Measurements from ENCODE around the gene MTUS2. TPM values are rescaled to one million over a fixed set of nuclear protein-coding genes. Genes with fewer than 3 reads are reported as not detected.

The MTUS2 gene
- polyA plus RNA-seq, 1 donor from 2014 or later, result 0.06 TPM

- peaks cover 3% of the 10 kb centered on the region for H3K27me3 Mint-ChIP-seq
- no peak overlapping the region for H3K4me3 Mint-ChIP-seq
- no peak overlapping the region for H3K27ac Mint-ChIP-seq
- H3K36me3 Mint-ChIP-seq, result peaks cover 1% of the 10 kb centered on the region
- H3K9me3 Mint-ChIP-seq, result peaks cover 4 to 9% (median 9%) of the 10 kb centered on the region in 3 donors
- no peaks in the 10 kb centered on the region for H3K4me1 Mint-ChIP-seq
Observed at GRCh38 chr13:29140277-29140676, 320.1 kb downstream of the MTUS2 start.

- Mint-ChIP-seq H3K27ac (no peak overlapping the region), H3K4me1 (no peaks in the 10 kb centered on the region), H3K27me3 (peaks cover 3% of the 10 kb centered on the region), H3K9me3 (peaks cover 0 to 2% (median 1%) of the 10 kb centered on the region in 3 donors), H3K36me3 (no peaks in the 10 kb centered on the region), H3K4me3 (no peak overlapping the region)
Observed at GRCh38 chr13:29143847-29144246, 323.7 kb downstream of the MTUS2 start.

- no peak overlapping the region for H3K27ac Mint-ChIP-seq
- peaks cover 3 to 6% (median 6%) of the 10 kb centered on the region in 3 donors for H3K9me3 Mint-ChIP-seq
- H3K4me1 Mint-ChIP-seq, result no peaks in the 10 kb centered on the region
- no peak overlapping the region for H3K4me3 Mint-ChIP-seq
- peaks cover 7% of the 10 kb centered on the region for H3K27me3 Mint-ChIP-seq
- H3K36me3 Mint-ChIP-seq, result no peaks in the 10 kb centered on the region
Observed at GRCh38 chr13:29154390-29154789, 334.3 kb downstream of the MTUS2 start.

GRCh38 chr13:29156136-29156535 lies 336.0 kb downstream of the MTUS2 start:
- peaks cover 0 to 6% (median 6%) of the 10 kb centered on the region in 3 donors for H3K9me3 Mint-ChIP-seq
- no peaks in the 10 kb centered on the region for H3K4me1 Mint-ChIP-seq
- no peaks in the 10 kb centered on the region for H3K36me3 Mint-ChIP-seq
- H3K27me3 Mint-ChIP-seq, result peaks cover 7% of the 10 kb centered on the region
- no peak overlapping the region for H3K4me3 Mint-ChIP-seq
- no peak overlapping the region for H3K27ac Mint-ChIP-seq

- H3K4me3 Mint-ChIP-seq, result no peak overlapping the region
- H3K9me3 Mint-ChIP-seq, result no peaks in the 10 kb centered on the region
- peaks cover 6% of the 10 kb centered on the region for H3K27me3 Mint-ChIP-seq
- H3K27ac Mint-ChIP-seq, result no peak overlapping the region
- no peaks in the 10 kb centered on the region for H3K4me1 Mint-ChIP-seq
- H3K36me3 Mint-ChIP-seq, result no peaks in the 10 kb centered on the region
Observed at GRCh38 chr13:29159871-29160270, 339.7 kb downstream of the MTUS2 start.

- Mint-ChIP-seq H3K27me3 (peaks cover 6% of the 10 kb centered on the region), H3K4me3 (no peak overlapping the region), H3K9me3 (peaks cover 0 to 4% (median 0%) of the 10 kb centered on the region in 3 donors), H3K36me3 (no peaks in the 10 kb centered on the region), H3K4me1 (no peaks in the 10 kb centered on the region), H3K27ac (no peak overlapping the region)
Observed at GRCh38 chr13:29160862-29161261, 340.7 kb downstream of the MTUS2 start.

GRCh38 chr13:29161676-29162075 lies 341.5 kb downstream of the MTUS2 start:
- H3K9me3 Mint-ChIP-seq, result peaks cover 0 to 4% (median 0%) of the 10 kb centered on the region in 3 donors
- H3K36me3 Mint-ChIP-seq, result no peaks in the 10 kb centered on the region
- H3K4me1 Mint-ChIP-seq, result no peaks in the 10 kb centered on the region
- H3K27me3 Mint-ChIP-seq, result peaks cover 4% of the 10 kb centered on the region
- H3K27ac Mint-ChIP-seq, result no peak overlapping the region
- no peak overlapping the region for H3K4me3 Mint-ChIP-seq

GRCh38 chr13:29162638-29163235 lies 342.6 kb downstream of the MTUS2 start:
- peaks cover 4% of the 10 kb centered on the region for H3K27me3 Mint-ChIP-seq
- no peak overlapping the region for H3K4me3 Mint-ChIP-seq
- H3K4me1 Mint-ChIP-seq, result no peaks in the 10 kb centered on the region
- peaks cover 0 to 4% (median 0%) of the 10 kb centered on the region in 3 donors for H3K9me3 Mint-ChIP-seq
- H3K27ac Mint-ChIP-seq, result no peak overlapping the region
- H3K36me3 Mint-ChIP-seq, result no peaks in the 10 kb centered on the region

GRCh38 chr13:29164116-29164515 lies 344.0 kb downstream of the MTUS2 start:
- Mint-ChIP-seq H3K4me1 (no peaks in the 10 kb centered on the region), H3K36me3 (no peaks in the 10 kb centered on the region), H3K27ac (no peak overlapping the region), H3K9me3 (peaks cover 0 to 4% (median 0%) of the 10 kb centered on the region in 3 donors), H3K27me3 (peaks cover 4% of the 10 kb centered on the region), H3K4me3 (no peak overlapping the region)

- H3K9me3 Mint-ChIP-seq, result peaks cover 0 to 4% (median 0%) of the 10 kb centered on the region in 3 donors
- H3K27ac Mint-ChIP-seq, result no peak overlapping the region
- H3K4me3 Mint-ChIP-seq, result no peak overlapping the region
- peaks cover 4% of the 10 kb centered on the region for H3K27me3 Mint-ChIP-seq
- H3K4me1 Mint-ChIP-seq, result no peaks in the 10 kb centered on the region
- no peaks in the 10 kb centered on the region for H3K36me3 Mint-ChIP-seq
Observed at GRCh38 chr13:29165216-29165615, 345.1 kb downstream of the MTUS2 start.

GRCh38 chr13:29165840-29166239 lies 345.7 kb downstream of the MTUS2 start:
- Mint-ChIP-seq H3K27me3 (peaks cover 4% of the 10 kb centered on the region), H3K9me3 (peaks cover 0 to 4% (median 0%) of the 10 kb centered on the region in 3 donors), H3K27ac (no peak overlapping the region), H3K4me1 (no peaks in the 10 kb centered on the region), H3K36me3 (no peaks in the 10 kb centered on the region), H3K4me3 (no peak overlapping the region)

GRCh38 chr13:29170436-29171082 lies 350.4 kb downstream of the MTUS2 start:
- Mint-ChIP-seq H3K36me3 (no peaks in the 10 kb centered on the region), H3K9me3 (peaks cover 0 to 1% (median 0%) of the 10 kb centered on the region in 3 donors), H3K27ac (no peak overlapping the region), H3K27me3 (peaks cover 2% of the 10 kb centered on the region), H3K4me1 (no peaks in the 10 kb centered on the region), H3K4me3 (no peak overlapping the region)

- Mint-ChIP-seq H3K27ac (no peak overlapping the region), H3K9me3 (peaks cover 0 to 1% (median 0%) of the 10 kb centered on the region in 3 donors), H3K4me1 (no peaks in the 10 kb centered on the region), H3K36me3 (no peaks in the 10 kb centered on the region), H3K27me3 (no peaks in the 10 kb centered on the region), H3K4me3 (no peak overlapping the region)
Observed at GRCh38 chr13:29171244-29171643, 351.1 kb downstream of the MTUS2 start.

GRCh38 chr13:29174093-29174492 lies 354.0 kb downstream of the MTUS2 start:
- no peak overlapping the region for H3K27ac Mint-ChIP-seq
- H3K4me3 Mint-ChIP-seq, result no peak overlapping the region
- no peaks in the 10 kb centered on the region for H3K4me1 Mint-ChIP-seq
- H3K9me3 Mint-ChIP-seq, result peaks cover 0 to 4% (median 0%) of the 10 kb centered on the region in 3 donors
- H3K36me3 Mint-ChIP-seq, result no peaks in the 10 kb centered on the region
- H3K27me3 Mint-ChIP-seq, result no peaks in the 10 kb centered on the region

GRCh38 chr13:29175250-29175873 lies 355.2 kb downstream of the MTUS2 start:
- H3K36me3 Mint-ChIP-seq, result no peaks in the 10 kb centered on the region
- no peak overlapping the region for H3K4me3 Mint-ChIP-seq
- no peak overlapping the region for H3K27ac Mint-ChIP-seq
- peaks cover 0 to 4% (median 0%) of the 10 kb centered on the region in 3 donors for H3K9me3 Mint-ChIP-seq
- no peaks in the 10 kb centered on the region for H3K4me1 Mint-ChIP-seq
- no peaks in the 10 kb centered on the region for H3K27me3 Mint-ChIP-seq

Data from IgD-negative memory B cell (primary cell).